ENCODE measurements around the gene FBXL19.

- TF ChIP-seq CTCF (IDR thresholded peaks at IDR 0.05; ENCODE audit: poor library complexity) (no peak), EZH2phosphoT487 (IDR thresholded peaks at IDR 0.05; ENCODE audit: low read depth, severe bottlenecking, unreplicated experiment) (no peak), EZH2 (IDR thresholded peaks at IDR 0.05; ENCODE audit: borderline replicate concordance) (no peak)
Observed at GRCh38 chr16:30992931-30993816, 69.8 kb downstream of the FBXL19 start.

Data from hepatocyte (in vitro differentiated cells).